Natural killer cell (primary cell): Measurements from ENCODE around the gene PPY. TPM values are rescaled to one million over a fixed set of nuclear protein-coding genes. Genes with fewer than 3 reads are reported as not detected.

Experiments used
- ATAC-seq, 3 donors: fragments of 150-1000 bp in 2 of 3; fragments of 200-7000 bp in 1 of 3; cut with Tn5 transposase; 1 replicate in 1 of 3; 2 replicates in 2 of 3; pipeline ENCODE4 v1.10.0; 2021; ENCODE audit warnings: mild to moderate bottlenecking in 2 of 3, moderate library complexity in 2 of 3
- DNase-seq, 2 donors: peaks; one replicate each; pipeline versions ENCODE4 v3.0.0 to v3.0.0-alpha.2; 2013 to 2021; ENCODE audit warnings: mixed read lengths in 1 of 2
- H3K27ac ChIP-seq: one replicate; pipeline ENCODE4 v1.5.1; 2013; ENCODE audit warnings: mild to moderate bottlenecking, low read length
- H3K27me3 ChIP-seq: one replicate; pipeline ENCODE4 v1.6.1; 2013; ENCODE audit warnings: low read length; ENCODE audit not compliant: control insufficient read depth, insufficient read depth
- H3K36me3 ChIP-seq: one replicate; pipeline ENCODE4 v1.6.1; 2013; ENCODE audit warnings: low read length; ENCODE audit not compliant: control insufficient read depth, insufficient read depth
- H3K4me1 ChIP-seq: one replicate; pipeline ENCODE4 v1.6.1; 2013; ENCODE audit warnings: low read length; ENCODE audit not compliant: control insufficient read depth, insufficient read depth
- H3K4me3 ChIP-seq: one replicate; pipeline ENCODE4 v1.5.1; 2013; ENCODE audit warnings: low read length
- H3K9me3 ChIP-seq: one replicate; pipeline ENCODE4 v1.6.1; 2013; ENCODE audit warnings: low read length; ENCODE audit not compliant: control insufficient read depth, insufficient read depth
- H3K27ac Mint-ChIP-seq, 2 donors: one replicate each; pipeline ENCODE4 v1.8.0; 2022; ENCODE audit warnings: mild to moderate bottlenecking in 2 of 2, mixed read lengths in 2 of 2, moderate library complexity in 1 of 2
- H3K27me3 Mint-ChIP-seq, 2 donors: one replicate each; pipeline ENCODE4 v1.8.0; 2022; ENCODE audit warnings: low read depth in 2 of 2, mixed read lengths in 2 of 2
- H3K36me3 Mint-ChIP-seq: one replicate; pipeline ENCODE4 v1.8.0; 2022; ENCODE audit warnings: mixed read lengths
- H3K4me1 Mint-ChIP-seq, 2 donors: one replicate each; pipeline ENCODE4 v1.8.0; 2022; ENCODE audit warnings: mixed read lengths in 2 of 2
- H3K4me3 Mint-ChIP-seq: one replicate; pipeline ENCODE4 v1.8.0; 2022; ENCODE audit warnings: mild to moderate bottlenecking, moderate library complexity, mixed read lengths
- H3K9me3 Mint-ChIP-seq, 2 donors: one replicate each; pipeline ENCODE4 v1.8.0; 2022; ENCODE audit warnings: mixed read lengths in 2 of 2
- CTCF ChIP-seq: fragments of 200-600 bp; IDR thresholded peaks from one replicate; pipeline ENCODE4 v1.8.0; 2022; ENCODE audit warnings: antibody characterized with exemption
- WGBS: methylation state at CpG from one replicate; pipeline ENCODE4 v1.1.7; 2013; ENCODE audit warnings: missing lambda C conversion rate; ENCODE audit not compliant: insufficient coverage; 5-methylcytosine and 5-hydroxymethylcytosine counted together
- intact Hi-C: fragments of 100-400 bp; cut with micrococcal nuclease; formaldehyde crosslinking; loops from one replicate; pipeline ENCODE4 v1.14.2; 2022
- total RNA-seq, 4 donors: library from RNA; stranded (reverse); fragments of 120-200 nt in 1 of 4; gene quantifications; one replicate each; pipeline versions ENCODE4 v1.2.3 to v1.2.4, GENCODE V29; 2013 to 2022

Gene PPY
- total RNA-seq, 3 donors from 2014 or later (not counting 1 experiment from before 2014, with no cell fraction given), result not detected

- Histone ChIP-seq H3K4me3 (no peak overlapping the region), H3K4me1 (peaks cover 4% of the 10 kb centered on the region), H3K36me3 (no peaks in the 10 kb centered on the region), H3K9me3 (no peaks in the 10 kb centered on the region), H3K27me3 (peaks cover 20% of the 10 kb centered on the region), H3K27ac (no peak overlapping the region)
- no peaks in the 10 kb centered on the region for H3K9me3 Mint-ChIP-seq
- H3K36me3 Mint-ChIP-seq, result no peaks in the 10 kb centered on the region
- peaks cover 43 to 60% of the 10 kb centered on the region in 2 donors for H3K27me3 Mint-ChIP-seq
- 3% methylated on average over 3 of the region's 5 CpGs for WGBS
- H3K4me1 Mint-ChIP-seq, result no peaks in the 10 kb centered on the region
- intact Hi-C loops, result no loop called here
- no peak for TF ChIP-seq CTCF
- no peak overlapping the region for H3K27ac Mint-ChIP-seq
- ATAC-seq, result no peak
- H3K4me3 Mint-ChIP-seq, result no peak overlapping the region
- no peak for DNase-seq
Observed at GRCh38 chr17:43983196-43983514, 40.9 kb upstream of the PPY start.

DNA sequence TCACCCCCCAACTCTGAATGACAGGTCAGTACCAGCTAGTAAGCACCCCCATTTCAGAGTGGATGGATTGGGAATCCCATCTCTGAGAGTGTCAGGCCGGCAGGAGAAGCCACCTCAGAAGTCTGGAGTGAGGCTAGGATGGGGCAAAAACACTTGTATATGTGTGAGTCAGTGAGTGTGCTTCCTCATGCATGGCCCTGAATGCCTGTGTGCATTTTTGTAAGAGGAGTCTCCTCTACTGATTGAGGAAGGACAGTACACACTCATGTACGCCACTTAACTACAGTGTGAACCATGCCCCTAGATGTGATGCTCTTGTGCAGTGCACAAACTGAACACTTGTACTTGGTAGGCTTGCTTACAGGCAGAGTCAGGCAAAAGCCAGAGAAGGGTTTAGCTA lies 39.9 kb upstream of the PPY start:
- Mint-ChIP-seq H3K4me3 (no peak overlapping the region), H3K27ac (no peak overlapping the region), H3K9me3 (no peaks in the 10 kb centered on the region), H3K27me3 (peaks cover 41 to 60% of the 10 kb centered on the region in 2 donors), H3K4me1 (no peaks in the 10 kb centered on the region), H3K36me3 (no peaks in the 10 kb centered on the region)
- ATAC-seq (no peak), DNase-seq (no peak)
- intact Hi-C loops, result no loop called here
- no peak overlapping the region for H3K27ac ChIP-seq
- H3K36me3 ChIP-seq, result no peaks in the 10 kb centered on the region
- H3K9me3 ChIP-seq, result no peaks in the 10 kb centered on the region
- no peak for TF ChIP-seq CTCF
- no peak overlapping the region for H3K4me3 ChIP-seq
- H3K4me1 ChIP-seq, result peaks cover 4% of the 10 kb centered on the region
- 81% methylated on average over 2 of the region's 2 CpGs for WGBS
- H3K27me3 ChIP-seq, result peaks cover 20% of the 10 kb centered on the region

DNA sequence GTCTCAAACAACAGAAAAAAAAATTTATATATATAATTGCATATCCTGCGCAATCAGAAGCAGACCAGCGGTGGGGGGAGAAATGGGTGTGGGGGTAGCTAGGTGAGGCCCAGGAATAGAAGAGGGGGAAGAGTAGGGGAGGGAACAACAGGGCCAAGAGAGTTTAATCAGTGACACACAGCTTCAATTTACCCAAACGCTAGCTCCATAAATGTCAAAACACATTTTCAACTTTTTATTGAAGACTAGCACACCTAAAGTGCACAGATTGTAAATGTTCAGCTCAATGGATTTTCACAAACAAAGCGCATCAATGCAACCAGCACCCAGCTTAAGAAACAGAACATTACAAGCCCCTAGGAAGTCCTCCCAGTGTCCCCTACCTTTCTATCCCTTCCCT lies 37.4 kb upstream of the PPY start:
- DNase-seq (no peak), ATAC-seq (no peak)
- H3K4me3 Mint-ChIP-seq, result no peak overlapping the region
- no peak overlapping the region for H3K27ac Mint-ChIP-seq
- H3K9me3 Mint-ChIP-seq, result no peaks in the 10 kb centered on the region
- TF ChIP-seq CTCF, result no peak
- Histone ChIP-seq H3K27me3 (peaks cover 17% of the 10 kb centered on the region), H3K4me3 (no peak overlapping the region), H3K9me3 (no peaks in the 10 kb centered on the region), H3K4me1 (peaks cover 4% of the 10 kb centered on the region), H3K36me3 (no peaks in the 10 kb centered on the region), H3K27ac (no peak overlapping the region)
- H3K27me3 Mint-ChIP-seq, result peaks cover 30 to 42% of the 10 kb centered on the region in 2 donors
- no peaks in the 10 kb centered on the region for H3K4me1 Mint-ChIP-seq
- intact Hi-C loops, result no loop called here
- 86% methylated on average over 3 of the region's 4 CpGs for WGBS
- H3K36me3 Mint-ChIP-seq, result no peaks in the 10 kb centered on the region

DNA sequence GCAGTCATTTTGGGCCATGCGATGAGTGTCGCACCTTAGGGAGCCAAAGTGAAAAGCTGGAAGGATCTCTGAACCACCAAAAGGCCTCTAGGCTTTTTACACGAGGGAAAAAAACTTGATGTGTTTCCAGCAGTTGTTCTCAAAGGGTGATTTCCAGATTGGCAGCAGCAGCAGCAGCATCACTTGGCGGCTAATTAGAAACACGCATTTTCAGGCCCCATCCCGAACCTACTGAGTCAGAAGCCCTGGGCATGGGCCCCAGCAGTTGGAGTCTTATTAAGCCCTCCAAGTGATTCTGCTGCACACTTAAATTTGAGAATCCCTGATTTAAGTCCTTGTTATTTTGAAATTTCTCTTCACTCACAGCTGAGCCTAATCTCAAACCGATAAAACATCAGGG lies 36.7 kb upstream of the PPY start:
- H3K27me3 Mint-ChIP-seq, result peaks cover 29 to 42% of the 10 kb centered on the region in 2 donors
- no peak overlapping the region for H3K4me3 Mint-ChIP-seq
- intact Hi-C loops, result no loop called here
- peaks cover 13% of the 10 kb centered on the region for H3K27me3 ChIP-seq
- H3K4me3 ChIP-seq, result no peak overlapping the region
- no peaks in the 10 kb centered on the region for H3K4me1 Mint-ChIP-seq
- DNase-seq, result no peak
- no peaks in the 10 kb centered on the region for H3K9me3 ChIP-seq
- no peaks in the 10 kb centered on the region for H3K36me3 Mint-ChIP-seq
- no peaks in the 10 kb centered on the region for H3K9me3 Mint-ChIP-seq
- TF ChIP-seq CTCF, result no peak
- ATAC-seq, result no peak
- WGBS, result 80% methylated on average over 7 of the region's 7 CpGs
- H3K36me3 ChIP-seq, result no peaks in the 10 kb centered on the region
- peaks cover 4% of the 10 kb centered on the region for H3K4me1 ChIP-seq
- H3K27ac Mint-ChIP-seq, result no peak overlapping the region
- H3K27ac ChIP-seq, result no peak overlapping the region
